GM18520 (cell line): ENCODE measurements around the gene IQGAP2.
A peak's percentile ranks its signal among the peaks of the same experiment; 100 is the strongest.
"Not testable (repeated sequence)": the region's sequence is repeated elsewhere in the genome, so short reads cannot be mapped to it uniquely, and the experiment has no call there.

Experiments used
- ATAC-seq: cut with Tn5 transposase; IDR thresholded peaks from one replicate; pipeline ENCODE4 v1.9.1; 2021; ENCODE audit not compliant: unreplicated experiment

IQGAP2 gene

GRCh38 chr5:76402886-76403765 is at the start of gene IQGAP2:
Gene IQGAP2, plus strand, starts transcription at chr5:76403285. Its CDS starts 261 bp downstream, at chr5:76403546.
- ATAC-seq = peak; percentile 32

GRCh38 chr5:76356887-76357286 is 46.2 kb upstream of the IQGAP2 start:
- ATAC-seq = no peak

GRCh38 chr5:76363352-76364225 is 39.5 kb upstream of the IQGAP2 start:
- ATAC-seq = no peak

- ATAC-seq = no peak
These were observed 38.9 kb upstream of the IQGAP2 start for GRCh38 chr5:76364226-76364589.

- no peak for ATAC-seq
These were observed 37.5 kb upstream of the IQGAP2 start for GRCh38 chr5:76365561-76365960.

GRCh38 chr5:76366596-76366995 is 36.5 kb upstream of the IQGAP2 start:
- no peak for ATAC-seq

- peak; percentile 73 for ATAC-seq
These were observed 35.3 kb upstream of the IQGAP2 start for GRCh38 chr5:76367623-76368371.

GRCh38 chr5:76368941-76369340 is 34.1 kb upstream of the IQGAP2 start:
- ATAC-seq = no peak

- ATAC-seq = not testable (repeated sequence)
These were observed 33.4 kb upstream of the IQGAP2 start for GRCh38 chr5:76369668-76370067.

GRCh38 chr5:76371960-76372322 is 31.1 kb upstream of the IQGAP2 start:
- ATAC-seq = no peak

GRCh38 chr5:76372323-76373054 is 30.6 kb upstream of the IQGAP2 start:
- no peak for ATAC-seq

- no peak for ATAC-seq
These were observed 26.8 kb upstream of the IQGAP2 start for GRCh38 chr5:76376148-76376865.

- ATAC-seq = no peak
These were observed 26.2 kb upstream of the IQGAP2 start for GRCh38 chr5:76376866-76377230.

GRCh38 chr5:76378355-76378754 is 24.7 kb upstream of the IQGAP2 start:
- ATAC-seq = no peak

- no peak for ATAC-seq
These were observed 23.8 kb upstream of the IQGAP2 start for GRCh38 chr5:76379316-76379715.

- no peak for ATAC-seq
These were observed 23.2 kb upstream of the IQGAP2 start for GRCh38 chr5:76379855-76380254.

GRCh38 chr5:76380346-76381066 is 22.6 kb upstream of the IQGAP2 start:
- no peak for ATAC-seq

- ATAC-seq = no peak
These were observed 19.8 kb upstream of the IQGAP2 start for GRCh38 chr5:76383126-76383832.

GRCh38 chr5:76384189-76384588 is 18.9 kb upstream of the IQGAP2 start:
- ATAC-seq = no peak
